K562 (cell line): ENCODE measurements around the gene MED28.

ENCODE experiments used
- PREB ChIP-seq: sonication (generic); formaldehyde crosslinking; IDR thresholded peaks from 2 replicates; pipeline ENCODE4 v1.8.1; 2023; ENCODE audit warnings: mild to moderate bottlenecking, missing genetic modification reagents
- STAT5A ChIP-seq: IDR thresholded peaks from 2 replicates; pipeline ENCODE4 v1.6.1; 2012; ENCODE audit warnings: low read length, inconsistent platforms, borderline replicate concordance
- TCF7L2 ChIP-seq: fragments of 150-350 bp; IDR thresholded peaks from 2 replicates; pipeline ENCODE4 v1.6.1; 2016; ENCODE audit warnings: low read depth, mild to moderate bottlenecking, low read length, moderate library complexity
- TEAD4 ChIP-seq, 2 experiments: sonication (generic) in 1 of 2; formaldehyde crosslinking in 1 of 2; IDR thresholded peaks; 2 replicates each; pipeline versions ENCODE4 v1.6.1 to v1.8.0; 2012 to 2022; ENCODE audit warnings: borderline replicate concordance in 1 of 2, inconsistent platforms in 1 of 2, low read length in 1 of 2, mild to moderate bottlenecking in 1 of 2, missing genetic modification reagents in 1 of 2
- TF ChIP-seq, protein P1 (sequence below), 3 experiments: IDR thresholded peaks in 2 of 3; conservative IDR thresholded peaks in 1 of 3; 2 replicates each; pipeline ENCODE4 v1.5.1; 2011 to 2012; ENCODE audit warnings: low read length in 3 of 3, mild to moderate bottlenecking in 3 of 3, control low read depth in 2 of 3, improper control_type of control experiment in 1 of 3, inconsistent platforms in 1 of 3, low read depth in 1 of 3, mixed read lengths in 1 of 3, moderate library complexity in 1 of 3; ENCODE audit not compliant: insufficient read depth in 2 of 3
- TF ChIP-seq, protein P2 (sequence below): IDR thresholded peaks from 3 replicates; pipeline ENCODE4 v1.6.1; 2011; ENCODE audit warnings: borderline replicate concordance, mild to moderate bottlenecking; ENCODE audit not compliant: insufficient read length, insufficient read depth
- TF ChIP-seq, protein P3 (sequence below): conservative IDR thresholded peaks from 2 replicates; pipeline ENCODE4 v1.6.1; 2011; ENCODE audit warnings: low read depth, mild to moderate bottlenecking, low read length; ENCODE audit not compliant: control insufficient read depth

DNA sequence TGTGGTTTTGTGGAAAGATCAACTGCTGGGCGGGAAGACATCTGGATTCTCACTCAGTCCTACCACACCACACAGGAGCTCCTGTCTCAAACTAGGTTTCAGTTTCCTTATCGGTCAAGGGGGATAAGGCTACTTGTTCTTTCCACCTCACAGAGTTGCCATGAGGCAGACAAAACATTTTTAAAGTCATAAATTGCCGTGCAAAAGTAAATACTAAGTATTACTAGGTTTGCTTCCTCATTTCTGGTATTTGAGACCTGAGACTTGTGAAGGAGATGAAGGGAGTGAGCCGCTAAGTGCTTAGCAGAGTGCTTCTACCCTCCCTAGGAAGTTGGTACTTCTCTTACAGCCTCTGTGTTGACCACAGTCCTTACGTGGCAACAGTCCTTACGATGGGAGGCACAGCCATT is 36.0 kb upstream of the MED28 start:
- TF ChIP-seq TEAD4 (IDR thresholded peaks at IDR 0.05; ENCODE audit: low read length), result no peak
- TF ChIP-seq TEAD4 (CRISPR knock-in tag; IDR thresholded peaks at IDR 0.05; ENCODE audit: borderline replicate concordance), result no peak
- TF ChIP-seq, protein P1, sequence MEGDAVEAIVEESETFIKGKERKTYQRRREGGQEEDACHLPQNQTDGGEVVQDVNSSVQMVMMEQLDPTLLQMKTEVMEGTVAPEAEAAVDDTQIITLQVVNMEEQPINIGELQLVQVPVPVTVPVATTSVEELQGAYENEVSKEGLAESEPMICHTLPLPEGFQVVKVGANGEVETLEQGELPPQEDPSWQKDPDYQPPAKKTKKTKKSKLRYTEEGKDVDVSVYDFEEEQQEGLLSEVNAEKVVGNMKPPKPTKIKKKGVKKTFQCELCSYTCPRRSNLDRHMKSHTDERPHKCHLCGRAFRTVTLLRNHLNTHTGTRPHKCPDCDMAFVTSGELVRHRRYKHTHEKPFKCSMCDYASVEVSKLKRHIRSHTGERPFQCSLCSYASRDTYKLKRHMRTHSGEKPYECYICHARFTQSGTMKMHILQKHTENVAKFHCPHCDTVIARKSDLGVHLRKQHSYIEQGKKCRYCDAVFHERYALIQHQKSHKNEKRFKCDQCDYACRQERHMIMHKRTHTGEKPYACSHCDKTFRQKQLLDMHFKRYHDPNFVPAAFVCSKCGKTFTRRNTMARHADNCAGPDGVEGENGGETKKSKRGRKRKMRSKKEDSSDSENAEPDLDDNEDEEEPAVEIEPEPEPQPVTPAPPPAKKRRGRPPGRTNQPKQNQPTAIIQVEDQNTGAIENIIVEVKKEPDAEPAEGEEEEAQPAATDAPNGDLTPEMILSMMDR (IDR thresholded peaks at IDR 0.05 in 2 of 3, conservative IDR thresholded peaks at IDR 0.05 in 1 of 3; ENCODE audit: insufficient read depth in 2 of 3, low read depth in 1 of 3, low read length in 3 of 3), result no peak
- TF ChIP-seq, protein P2, sequence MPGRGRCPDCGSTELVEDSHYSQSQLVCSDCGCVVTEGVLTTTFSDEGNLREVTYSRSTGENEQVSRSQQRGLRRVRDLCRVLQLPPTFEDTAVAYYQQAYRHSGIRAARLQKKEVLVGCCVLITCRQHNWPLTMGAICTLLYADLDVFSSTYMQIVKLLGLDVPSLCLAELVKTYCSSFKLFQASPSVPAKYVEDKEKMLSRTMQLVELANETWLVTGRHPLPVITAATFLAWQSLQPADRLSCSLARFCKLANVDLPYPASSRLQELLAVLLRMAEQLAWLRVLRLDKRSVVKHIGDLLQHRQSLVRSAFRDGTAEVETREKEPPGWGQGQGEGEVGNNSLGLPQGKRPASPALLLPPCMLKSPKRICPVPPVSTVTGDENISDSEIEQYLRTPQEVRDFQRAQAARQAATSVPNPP, result no peak
- TF ChIP-seq PREB (CRISPR knock-in tag), result no peak
- TF ChIP-seq STAT5A, result no peak
- TF ChIP-seq, protein P3, sequence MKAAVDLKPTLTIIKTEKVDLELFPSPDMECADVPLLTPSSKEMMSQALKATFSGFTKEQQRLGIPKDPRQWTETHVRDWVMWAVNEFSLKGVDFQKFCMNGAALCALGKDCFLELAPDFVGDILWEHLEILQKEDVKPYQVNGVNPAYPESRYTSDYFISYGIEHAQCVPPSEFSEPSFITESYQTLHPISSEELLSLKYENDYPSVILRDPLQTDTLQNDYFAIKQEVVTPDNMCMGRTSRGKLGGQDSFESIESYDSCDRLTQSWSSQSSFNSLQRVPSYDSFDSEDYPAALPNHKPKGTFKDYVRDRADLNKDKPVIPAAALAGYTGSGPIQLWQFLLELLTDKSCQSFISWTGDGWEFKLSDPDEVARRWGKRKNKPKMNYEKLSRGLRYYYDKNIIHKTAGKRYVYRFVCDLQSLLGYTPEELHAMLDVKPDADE, result no peak
- TF ChIP-seq TCF7L2, result no peak
